ENCODE measurements around the gene CETP. TPM values are rescaled to one million over a fixed set of nuclear protein-coding genes. Genes with fewer than 3 reads are reported as not detected.

CETP gene
- total and polyA plus RNA-seq, 4 donors = 3.3 to 24.0 (median 6.3) TPM

DNA sequence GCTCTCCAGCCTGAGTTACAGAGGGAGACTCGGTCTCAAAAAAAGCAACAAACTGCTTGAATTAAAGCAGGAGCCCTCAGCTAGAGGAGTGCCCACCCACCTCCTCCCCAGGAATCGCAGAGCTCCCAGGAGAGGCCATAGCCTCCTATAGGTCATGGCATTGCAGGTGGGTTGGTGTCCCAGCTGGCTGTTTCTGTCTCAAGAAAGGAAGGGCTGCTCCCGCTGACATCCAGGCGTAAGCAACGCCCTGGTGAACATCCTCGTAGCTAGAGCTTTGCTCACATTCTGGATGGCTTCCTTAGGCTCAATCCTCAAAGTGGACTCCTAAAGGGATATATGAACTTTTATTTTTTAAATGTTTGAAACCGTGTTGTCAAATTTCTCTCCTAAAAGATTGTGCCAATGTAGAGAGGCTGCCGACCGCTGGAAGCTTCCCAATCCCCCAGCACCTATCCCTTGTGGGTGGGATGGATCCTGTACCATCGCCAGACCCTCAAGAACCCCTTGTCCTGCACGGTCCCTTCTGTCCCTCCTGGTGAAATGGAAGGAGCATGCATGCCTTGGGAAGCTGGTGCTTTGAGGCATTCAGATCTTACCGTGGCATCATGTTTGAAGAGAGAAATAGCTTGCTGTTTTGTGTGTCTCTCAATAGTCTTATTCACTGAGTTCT is 33.5 kb downstream of the CETP start:
- no peak for TF ChIP-seq FOXA2 (IDR thresholded peaks at IDR 0.05)
- TF ChIP-seq TAF1 (conservative IDR thresholded peaks at IDR 0.05) = no peak
- TF ChIP-seq HNF4G (IDR thresholded peaks at IDR 0.05) = no peak
- no peak for TF ChIP-seq EGR1 (IDR thresholded peaks at IDR 0.05; ENCODE audit: low read depth in 2 of 2)
- TF ChIP-seq, protein P1, sequence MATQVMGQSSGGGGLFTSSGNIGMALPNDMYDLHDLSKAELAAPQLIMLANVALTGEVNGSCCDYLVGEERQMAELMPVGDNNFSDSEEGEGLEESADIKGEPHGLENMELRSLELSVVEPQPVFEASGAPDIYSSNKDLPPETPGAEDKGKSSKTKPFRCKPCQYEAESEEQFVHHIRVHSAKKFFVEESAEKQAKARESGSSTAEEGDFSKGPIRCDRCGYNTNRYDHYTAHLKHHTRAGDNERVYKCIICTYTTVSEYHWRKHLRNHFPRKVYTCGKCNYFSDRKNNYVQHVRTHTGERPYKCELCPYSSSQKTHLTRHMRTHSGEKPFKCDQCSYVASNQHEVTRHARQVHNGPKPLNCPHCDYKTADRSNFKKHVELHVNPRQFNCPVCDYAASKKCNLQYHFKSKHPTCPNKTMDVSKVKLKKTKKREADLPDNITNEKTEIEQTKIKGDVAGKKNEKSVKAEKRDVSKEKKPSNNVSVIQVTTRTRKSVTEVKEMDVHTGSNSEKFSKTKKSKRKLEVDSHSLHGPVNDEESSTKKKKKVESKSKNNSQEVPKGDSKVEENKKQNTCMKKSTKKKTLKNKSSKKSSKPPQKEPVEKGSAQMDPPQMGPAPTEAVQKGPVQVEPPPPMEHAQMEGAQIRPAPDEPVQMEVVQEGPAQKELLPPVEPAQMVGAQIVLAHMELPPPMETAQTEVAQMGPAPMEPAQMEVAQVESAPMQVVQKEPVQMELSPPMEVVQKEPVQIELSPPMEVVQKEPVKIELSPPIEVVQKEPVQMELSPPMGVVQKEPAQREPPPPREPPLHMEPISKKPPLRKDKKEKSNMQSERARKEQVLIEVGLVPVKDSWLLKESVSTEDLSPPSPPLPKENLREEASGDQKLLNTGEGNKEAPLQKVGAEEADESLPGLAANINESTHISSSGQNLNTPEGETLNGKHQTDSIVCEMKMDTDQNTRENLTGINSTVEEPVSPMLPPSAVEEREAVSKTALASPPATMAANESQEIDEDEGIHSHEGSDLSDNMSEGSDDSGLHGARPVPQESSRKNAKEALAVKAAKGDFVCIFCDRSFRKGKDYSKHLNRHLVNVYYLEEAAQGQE (IDR thresholded peaks at IDR 0.05) = no peak
- TF ChIP-seq, protein P2, sequence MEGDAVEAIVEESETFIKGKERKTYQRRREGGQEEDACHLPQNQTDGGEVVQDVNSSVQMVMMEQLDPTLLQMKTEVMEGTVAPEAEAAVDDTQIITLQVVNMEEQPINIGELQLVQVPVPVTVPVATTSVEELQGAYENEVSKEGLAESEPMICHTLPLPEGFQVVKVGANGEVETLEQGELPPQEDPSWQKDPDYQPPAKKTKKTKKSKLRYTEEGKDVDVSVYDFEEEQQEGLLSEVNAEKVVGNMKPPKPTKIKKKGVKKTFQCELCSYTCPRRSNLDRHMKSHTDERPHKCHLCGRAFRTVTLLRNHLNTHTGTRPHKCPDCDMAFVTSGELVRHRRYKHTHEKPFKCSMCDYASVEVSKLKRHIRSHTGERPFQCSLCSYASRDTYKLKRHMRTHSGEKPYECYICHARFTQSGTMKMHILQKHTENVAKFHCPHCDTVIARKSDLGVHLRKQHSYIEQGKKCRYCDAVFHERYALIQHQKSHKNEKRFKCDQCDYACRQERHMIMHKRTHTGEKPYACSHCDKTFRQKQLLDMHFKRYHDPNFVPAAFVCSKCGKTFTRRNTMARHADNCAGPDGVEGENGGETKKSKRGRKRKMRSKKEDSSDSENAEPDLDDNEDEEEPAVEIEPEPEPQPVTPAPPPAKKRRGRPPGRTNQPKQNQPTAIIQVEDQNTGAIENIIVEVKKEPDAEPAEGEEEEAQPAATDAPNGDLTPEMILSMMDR (IDR thresholded peaks at IDR 0.05; ENCODE audit: low read depth, low read length, missing input control) = no peak
- TF ChIP-seq YY1 (IDR thresholded peaks at IDR 0.05) = no peak
- no peak for TF ChIP-seq RXRA (IDR thresholded peaks at IDR 0.05)
- TF ChIP-seq, protein P3, sequence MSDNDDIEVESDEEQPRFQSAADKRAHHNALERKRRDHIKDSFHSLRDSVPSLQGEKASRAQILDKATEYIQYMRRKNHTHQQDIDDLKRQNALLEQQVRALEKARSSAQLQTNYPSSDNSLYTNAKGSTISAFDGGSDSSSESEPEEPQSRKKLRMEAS (IDR thresholded peaks at IDR 0.05) = no peak
- TF ChIP-seq, protein P4, sequence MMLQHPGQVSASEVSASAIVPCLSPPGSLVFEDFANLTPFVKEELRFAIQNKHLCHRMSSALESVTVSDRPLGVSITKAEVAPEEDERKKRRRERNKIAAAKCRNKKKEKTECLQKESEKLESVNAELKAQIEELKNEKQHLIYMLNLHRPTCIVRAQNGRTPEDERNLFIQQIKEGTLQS (IDR thresholded peaks at IDR 0.05) = no peak
- no peak for TF ChIP-seq NR2F2 (IDR thresholded peaks at IDR 0.05)
- TF ChIP-seq HNF4A (conservative IDR thresholded peaks at IDR 0.05) = no peak
- no peak for TF ChIP-seq FOXA1 (IDR thresholded peaks at IDR 0.05)
- no peak for TF ChIP-seq GABPA (IDR thresholded peaks at IDR 0.05 in 1 of 2, conservative IDR thresholded peaks at IDR 0.05 in 1 of 2)
- TF ChIP-seq RAD21 (IDR thresholded peaks at IDR 0.05) = no peak
- no peak for TF ChIP-seq JUND (IDR thresholded peaks at IDR 0.05)
- no peak for TF ChIP-seq SP1 (IDR thresholded peaks at IDR 0.05)
- TF ChIP-seq, protein P5, sequence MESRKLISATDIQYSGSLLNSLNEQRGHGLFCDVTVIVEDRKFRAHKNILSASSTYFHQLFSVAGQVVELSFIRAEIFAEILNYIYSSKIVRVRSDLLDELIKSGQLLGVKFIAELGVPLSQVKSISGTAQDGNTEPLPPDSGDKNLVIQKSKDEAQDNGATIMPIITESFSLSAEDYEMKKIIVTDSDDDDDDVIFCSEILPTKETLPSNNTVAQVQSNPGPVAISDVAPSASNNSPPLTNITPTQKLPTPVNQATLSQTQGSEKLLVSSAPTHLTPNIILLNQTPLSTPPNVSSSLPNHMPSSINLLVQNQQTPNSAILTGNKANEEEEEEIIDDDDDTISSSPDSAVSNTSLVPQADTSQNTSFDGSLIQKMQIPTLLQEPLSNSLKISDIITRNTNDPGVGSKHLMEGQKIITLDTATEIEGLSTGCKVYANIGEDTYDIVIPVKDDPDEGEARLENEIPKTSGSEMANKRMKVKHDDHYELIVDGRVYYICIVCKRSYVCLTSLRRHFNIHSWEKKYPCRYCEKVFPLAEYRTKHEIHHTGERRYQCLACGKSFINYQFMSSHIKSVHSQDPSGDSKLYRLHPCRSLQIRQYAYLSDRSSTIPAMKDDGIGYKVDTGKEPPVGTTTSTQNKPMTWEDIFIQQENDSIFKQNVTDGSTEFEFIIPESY (IDR thresholded peaks at IDR 0.05) = no peak
- Histone ChIP-seq H3K9ac (ENCODE audit: low read depth in 1 of 2, low read length in 2 of 2) (no peak overlapping the region), H3K27ac (ENCODE audit: low read depth in 1 of 2, low read length in 2 of 2) (no peak overlapping the region), H3K4me3 (ENCODE audit: low read depth in 1 of 3, low read length in 3 of 3) (no peak overlapping the region), H3K9me3 (ENCODE audit: control insufficient read depth in 4 of 4, low read length in 3 of 4) (no peaks in the 10 kb centered on the region), H3K4me1 (ENCODE audit: control insufficient read depth in 4 of 4, insufficient read depth in 4 of 4, low read length in 3 of 4) (peaks cover 0 to 7% (median 4%) of the 10 kb centered on the region in 4 donors), H3K27me3 (ENCODE audit: control insufficient read depth in 4 of 4, insufficient read depth in 4 of 4, low read length in 3 of 4) (no peaks in the 10 kb centered on the region), H3K36me3 (ENCODE audit: control insufficient read depth in 4 of 4, insufficient read depth in 3 of 4, low read depth in 1 of 4, low read length in 3 of 4) (no peaks in the 10 kb centered on the region)
- no peak for DNase-seq (ENCODE audit: low spot score)
- 86% methylated on average over 12 of the region's 12 CpGs for WGBS

Data from liver (tissue), 9 donors.